ENCODE data around the gene ARHGAP6. TPM values are rescaled to one million over a fixed set of nuclear protein-coding genes. Genes with fewer than 3 reads are reported as not detected.

ARHGAP6 gene
- total and polyA plus RNA-seq, 4 donors, result 5.1 to 19.5 (median 12.9) TPM

DNA sequence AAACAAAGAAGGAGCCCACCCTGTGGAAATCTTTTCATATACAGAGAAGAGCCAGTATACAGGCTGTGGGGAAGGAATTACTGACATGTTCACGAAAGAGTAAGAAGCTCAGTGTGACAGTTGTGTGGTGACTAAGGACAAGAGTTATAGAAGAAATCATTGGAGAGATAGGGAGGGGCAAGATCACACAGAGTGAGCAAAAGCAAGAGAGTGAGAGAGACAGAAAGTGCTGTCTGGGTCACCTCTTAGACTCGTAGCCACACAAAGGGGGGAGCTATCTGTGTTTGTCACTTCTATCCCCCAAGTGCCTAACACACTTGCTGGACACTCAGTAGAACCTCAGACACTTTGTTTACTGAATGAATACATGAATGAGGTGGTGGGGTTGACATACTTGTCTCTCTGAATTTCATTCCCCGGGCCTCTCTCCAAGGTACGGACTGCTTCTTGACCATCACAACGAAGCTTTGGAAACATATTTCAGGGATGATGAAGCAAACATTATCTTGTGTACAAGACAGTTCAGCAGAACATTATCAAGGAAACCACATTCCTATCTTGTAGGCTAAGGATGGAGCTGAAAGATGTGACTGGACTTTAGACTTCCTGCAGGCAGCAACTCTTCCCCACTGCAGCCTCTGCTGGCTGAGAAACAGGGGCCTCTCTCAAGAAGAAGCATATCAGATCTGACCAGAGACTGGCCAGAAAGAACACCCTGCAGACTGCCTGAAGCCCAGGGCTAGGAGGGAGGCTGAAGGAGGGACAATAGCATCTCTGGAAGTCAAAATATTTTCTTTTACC is 204.3 kb downstream of the ARHGAP6 start:
- peak; percentile 57 for ATAC-seq (ENCODE audit: low FRiP score)
- Histone ChIP-seq H3K9me3 (ENCODE audit: control insufficient read depth, low read length) (no peaks in the 10 kb centered on the region), H3K27ac (ENCODE audit: low read depth in 1 of 2, low read length in 2 of 2) (peak overlapping the region; percentile 20 to 74), H3K36me3 (ENCODE audit: control insufficient read depth in 1 of 2, insufficient read depth in 2 of 2, low read length in 1 of 2) (no peaks in the 10 kb centered on the region), H3K4me1 (ENCODE audit: control insufficient read depth in 1 of 2, insufficient read depth in 2 of 2, low read length in 2 of 2) (peaks cover 0 to 3% of the 10 kb centered on the region in 2 donors), H3K4me3 (ENCODE audit: low read length in 2 of 2) (no peak overlapping the region), H3K27me3 (ENCODE audit: control insufficient read depth in 1 of 2, insufficient read depth in 2 of 2, low read length in 1 of 2) (no peaks in the 10 kb centered on the region)
- intact Hi-C loops (cut with DNase I), result loop anchor here in 1 of 2 donors (2.0 kb wide), 1 partner anchor 21 kb away; no protein-coding TSS in a partner anchor
- WGBS, 2 donors, result 41 to 52% methylated on average over 5 of the region's 5 CpGs
- no peak for DNase-seq

DNA sequence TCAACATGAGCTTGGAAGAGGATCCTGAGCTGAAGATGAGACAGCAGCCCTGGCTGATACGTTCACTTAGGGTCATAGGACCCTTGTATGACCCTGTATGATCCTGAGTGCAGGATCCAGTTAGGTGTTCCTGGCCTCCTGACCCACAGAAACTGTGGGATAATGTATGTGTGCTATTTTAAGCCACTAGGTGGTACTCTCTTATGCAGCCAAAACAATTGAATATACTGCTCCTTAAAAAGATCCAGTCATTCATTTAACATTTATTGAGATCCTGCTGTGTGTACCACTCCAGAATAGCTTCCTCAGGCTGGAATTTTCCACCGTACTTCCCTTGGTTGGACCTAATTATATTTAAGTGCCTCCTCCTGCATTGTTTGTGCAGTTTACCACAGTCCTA is 205.4 kb downstream of the ARHGAP6 start:
- H3K27ac ChIP-seq (ENCODE audit: low read depth in 1 of 2, low read length in 2 of 2), result no peak overlapping the region
- no peak for DNase-seq
- ATAC-seq (ENCODE audit: low FRiP score), result no peak
- no peaks in the 10 kb centered on the region for H3K9me3 ChIP-seq (ENCODE audit: control insufficient read depth, low read length)
- H3K36me3 ChIP-seq (ENCODE audit: control insufficient read depth in 1 of 2, insufficient read depth in 2 of 2, low read length in 1 of 2), result no peaks in the 10 kb centered on the region
- WGBS, 2 donors, result 72 to 80% methylated on average over 2 of the region's 2 CpGs
- H3K4me3 ChIP-seq (ENCODE audit: low read length in 2 of 2), result no peak overlapping the region
- intact Hi-C loops (cut with DNase I), result loop anchor here in 1 of 2 donors (2.0 kb wide), 1 partner anchor 20 kb away; no protein-coding TSS in a partner anchor
- no peaks in the 10 kb centered on the region for H3K27me3 ChIP-seq (ENCODE audit: control insufficient read depth in 1 of 2, insufficient read depth in 2 of 2, low read length in 1 of 2)
- H3K4me1 ChIP-seq (ENCODE audit: control insufficient read depth in 1 of 2, insufficient read depth in 2 of 2, low read length in 2 of 2), result peaks cover 0 to 3% of the 10 kb centered on the region in 2 donors

DNA sequence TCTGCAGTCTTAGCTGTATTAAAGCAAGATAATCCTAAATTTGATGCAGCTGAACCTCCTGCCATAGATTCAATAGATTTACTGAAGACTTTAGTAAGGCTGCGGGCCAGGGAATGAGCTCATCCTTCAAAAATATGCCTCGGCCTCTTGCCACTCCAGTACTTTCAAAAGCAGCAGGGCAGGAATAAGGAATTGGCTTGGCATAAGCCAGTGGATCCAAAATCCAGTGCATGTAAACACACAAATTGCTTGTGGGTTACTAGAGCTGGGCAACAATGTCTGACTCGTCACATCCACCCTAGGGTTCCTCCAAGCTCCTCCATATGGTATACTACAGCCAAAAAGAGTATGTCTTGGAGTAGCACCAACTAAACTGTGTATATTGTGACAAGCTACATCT is 207.6 kb downstream of the ARHGAP6 start:
- H3K27ac ChIP-seq (ENCODE audit: low read depth in 1 of 2, low read length in 2 of 2), result no peak overlapping the region
- no peaks in the 10 kb centered on the region for H3K9me3 ChIP-seq (ENCODE audit: control insufficient read depth, low read length)
- ATAC-seq (ENCODE audit: low FRiP score), result peak; percentile 49
- H3K4me1 ChIP-seq (ENCODE audit: control insufficient read depth in 1 of 2, insufficient read depth in 2 of 2, low read length in 2 of 2), result peaks cover 0 to 3% of the 10 kb centered on the region in 2 donors
- DNase-seq, result no peak
- H3K36me3 ChIP-seq (ENCODE audit: control insufficient read depth in 1 of 2, insufficient read depth in 2 of 2, low read length in 1 of 2), result no peaks in the 10 kb centered on the region
- 12 to 18% methylated on average over 3 of the region's 3 CpGs for WGBS, 2 donors
- no peaks in the 10 kb centered on the region for H3K27me3 ChIP-seq (ENCODE audit: control insufficient read depth in 1 of 2, insufficient read depth in 2 of 2, low read length in 1 of 2)
- H3K4me3 ChIP-seq (ENCODE audit: low read length in 2 of 2), result no peak overlapping the region
- intact Hi-C loops (cut with DNase I), result no loop called here

DNA sequence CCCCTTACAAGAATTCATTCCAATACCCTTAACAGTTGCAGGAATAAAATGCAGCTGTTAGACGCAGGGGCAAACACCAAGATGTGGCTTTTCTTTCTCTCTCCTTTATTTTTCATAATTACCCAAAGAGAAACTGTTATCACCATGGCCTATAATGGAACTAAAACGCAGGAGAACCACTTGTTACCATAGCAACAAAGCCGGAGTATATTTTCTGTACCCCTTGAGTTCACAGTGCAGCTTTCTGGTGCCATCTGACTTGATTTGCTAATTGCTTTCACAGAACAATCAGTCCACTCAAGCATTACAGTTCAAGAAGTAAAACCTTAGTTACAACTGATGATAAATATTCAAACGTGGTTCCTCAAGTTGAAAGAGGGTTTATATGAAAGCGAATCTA is 214.6 kb downstream of the ARHGAP6 start:
- Histone ChIP-seq H3K9me3 (ENCODE audit: control insufficient read depth, low read length) (no peaks in the 10 kb centered on the region), H3K36me3 (ENCODE audit: control insufficient read depth in 1 of 2, insufficient read depth in 2 of 2, low read length in 1 of 2) (no peaks in the 10 kb centered on the region), H3K4me1 (ENCODE audit: control insufficient read depth in 1 of 2, insufficient read depth in 2 of 2, low read length in 2 of 2) (no peaks in the 10 kb centered on the region), H3K4me3 (ENCODE audit: low read length in 2 of 2) (no peak overlapping the region), H3K27ac (ENCODE audit: low read depth in 1 of 2, low read length in 2 of 2) (no peak overlapping the region), H3K27me3 (ENCODE audit: control insufficient read depth in 1 of 2, insufficient read depth in 2 of 2, low read length in 1 of 2) (no peaks in the 10 kb centered on the region)
- ATAC-seq (ENCODE audit: low FRiP score) (no peak), DNase-seq (no peak)
- WGBS, 2 donors, result 59 to 82% methylated on average over 5 of the region's 5 CpGs
- intact Hi-C loops (cut with DNase I), result no loop called here

DNA sequence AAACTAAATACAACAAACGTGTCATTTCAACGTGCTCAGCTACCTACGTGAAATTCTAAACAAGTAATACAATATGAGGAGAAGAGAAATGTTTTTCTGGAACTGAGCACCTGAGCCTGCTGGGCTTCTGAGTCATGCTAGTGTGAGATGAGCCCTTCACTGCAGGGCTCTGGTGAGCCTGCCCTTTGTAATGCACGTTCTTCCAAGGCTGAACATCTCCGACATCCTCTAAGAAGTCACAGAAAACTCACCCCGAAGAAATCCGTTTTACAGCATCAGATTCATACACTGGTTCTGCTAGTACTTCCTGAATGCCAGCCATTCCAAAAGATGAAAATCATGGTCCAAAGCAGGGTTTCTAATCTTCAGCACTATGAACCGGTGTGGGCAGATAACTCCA is 215.4 kb downstream of the ARHGAP6 start:
- Histone ChIP-seq H3K9me3 (ENCODE audit: control insufficient read depth, low read length) (no peaks in the 10 kb centered on the region), H3K4me3 (ENCODE audit: low read length in 2 of 2) (no peak overlapping the region), H3K4me1 (ENCODE audit: control insufficient read depth in 1 of 2, insufficient read depth in 2 of 2, low read length in 2 of 2) (no peaks in the 10 kb centered on the region), H3K36me3 (ENCODE audit: control insufficient read depth in 1 of 2, insufficient read depth in 2 of 2, low read length in 1 of 2) (no peaks in the 10 kb centered on the region), H3K27ac (ENCODE audit: low read depth in 1 of 2, low read length in 2 of 2) (no peak overlapping the region), H3K27me3 (ENCODE audit: control insufficient read depth in 1 of 2, insufficient read depth in 2 of 2, low read length in 1 of 2) (no peaks in the 10 kb centered on the region)
- DNase-seq (no peak), ATAC-seq (ENCODE audit: low FRiP score) (no peak)
- intact Hi-C loops (cut with DNase I), result no loop called here
- WGBS, 2 donors, result 12 to 39% methylated on average over 8 of the region's 8 CpGs

DNA sequence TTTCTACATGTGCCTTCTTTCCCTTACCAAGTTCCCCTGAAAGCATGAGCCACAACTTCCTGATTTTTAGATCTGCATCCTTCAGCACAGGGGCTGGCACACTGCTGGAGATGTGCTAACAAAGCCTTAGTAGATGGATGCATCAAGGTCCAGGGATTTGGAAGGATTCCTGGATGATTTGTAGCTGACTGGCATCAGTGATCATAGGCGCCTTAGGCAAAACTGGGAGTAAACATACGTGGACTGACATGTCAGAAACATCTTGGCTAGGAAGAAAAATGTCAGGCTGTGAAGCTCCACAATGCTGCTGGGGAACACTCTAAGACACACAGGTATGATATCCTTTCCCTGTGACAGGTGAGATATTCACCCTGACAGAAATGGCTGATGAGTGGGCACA is 216.1 kb downstream of the ARHGAP6 start:
- Histone ChIP-seq H3K27ac (ENCODE audit: low read depth in 1 of 2, low read length in 2 of 2) (no peak overlapping the region), H3K9me3 (ENCODE audit: control insufficient read depth, low read length) (no peaks in the 10 kb centered on the region), H3K4me3 (ENCODE audit: low read length in 2 of 2) (no peak overlapping the region), H3K36me3 (ENCODE audit: control insufficient read depth in 1 of 2, insufficient read depth in 2 of 2, low read length in 1 of 2) (no peaks in the 10 kb centered on the region), H3K27me3 (ENCODE audit: control insufficient read depth in 1 of 2, insufficient read depth in 2 of 2, low read length in 1 of 2) (no peaks in the 10 kb centered on the region), H3K4me1 (ENCODE audit: control insufficient read depth in 1 of 2, insufficient read depth in 2 of 2, low read length in 2 of 2) (peaks cover 0 to 3% of the 10 kb centered on the region in 2 donors)
- ATAC-seq (ENCODE audit: low FRiP score) (no peak), DNase-seq (no peak)
- intact Hi-C loops (cut with DNase I), result no loop called here
- WGBS, 2 donors, result 60 to 75% methylated on average over 2 of the region's 2 CpGs

DNA sequence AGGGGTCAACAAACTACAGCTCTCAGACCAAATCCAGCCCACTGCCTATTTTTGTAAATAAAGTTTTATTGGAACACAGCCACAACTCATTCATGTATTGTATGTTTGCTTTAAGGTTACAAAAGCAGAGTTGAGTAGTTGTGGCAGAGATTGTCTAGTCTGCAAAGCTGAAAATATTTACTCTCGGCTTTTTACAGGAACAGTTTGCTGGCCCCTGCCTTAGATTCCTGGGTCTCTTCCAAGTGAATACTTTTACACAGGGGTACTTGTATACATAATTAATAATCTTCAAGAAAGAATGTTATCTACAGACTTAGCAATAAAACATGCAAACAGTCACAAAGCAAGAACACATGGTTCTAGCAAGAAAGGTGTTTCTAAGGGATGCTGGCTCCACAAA is 218.3 kb downstream of the ARHGAP6 start:
- no peak for ATAC-seq (ENCODE audit: low FRiP score)
- intact Hi-C loops (cut with DNase I), result no loop called here
- no peaks in the 10 kb centered on the region for H3K9me3 ChIP-seq (ENCODE audit: control insufficient read depth, low read length)
- H3K27ac ChIP-seq (ENCODE audit: low read depth in 1 of 2, low read length in 2 of 2), result peak overlapping the region in 1 of 2 donors; percentile 67
- DNase-seq, result no peak
- peaks cover 0 to 3% of the 10 kb centered on the region in 2 donors for H3K4me1 ChIP-seq (ENCODE audit: control insufficient read depth in 1 of 2, insufficient read depth in 2 of 2, low read length in 2 of 2)
- H3K36me3 ChIP-seq (ENCODE audit: control insufficient read depth in 1 of 2, insufficient read depth in 2 of 2, low read length in 1 of 2), result no peaks in the 10 kb centered on the region
- H3K27me3 ChIP-seq (ENCODE audit: control insufficient read depth in 1 of 2, insufficient read depth in 2 of 2, low read length in 1 of 2), result no peaks in the 10 kb centered on the region
- H3K4me3 ChIP-seq (ENCODE audit: low read length in 2 of 2), result no peak overlapping the region
- 5 to 34% methylated on average over 1 of the region's 1 CpG for WGBS, 2 donors

DNA sequence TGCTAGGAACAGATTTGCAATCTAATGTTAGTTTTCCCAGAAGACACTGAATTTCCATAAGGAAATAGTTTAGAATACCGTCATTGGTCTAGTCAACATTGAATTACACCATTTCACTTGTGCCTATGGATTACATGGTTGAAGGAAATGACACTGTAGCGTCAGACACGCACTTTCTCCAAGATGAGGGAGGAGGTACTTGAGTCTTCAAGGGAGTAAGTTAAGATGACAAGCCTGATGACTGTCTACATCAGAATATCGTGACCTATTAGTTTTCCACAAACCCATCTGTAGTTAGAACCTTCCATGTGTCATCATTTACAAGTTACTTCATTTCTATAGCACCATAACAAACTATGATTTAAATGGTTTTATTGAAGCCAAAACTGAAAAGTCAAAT is 218.8 kb downstream of the ARHGAP6 start:
- peaks cover 0 to 3% of the 10 kb centered on the region in 2 donors for H3K4me1 ChIP-seq (ENCODE audit: control insufficient read depth in 1 of 2, insufficient read depth in 2 of 2, low read length in 2 of 2)
- H3K4me3 ChIP-seq (ENCODE audit: low read length in 2 of 2), result no peak overlapping the region
- intact Hi-C loops (cut with DNase I), result no loop called here
- no peaks in the 10 kb centered on the region for H3K27me3 ChIP-seq (ENCODE audit: control insufficient read depth in 1 of 2, insufficient read depth in 2 of 2, low read length in 1 of 2)
- no peak for ATAC-seq (ENCODE audit: low FRiP score)
- no peaks in the 10 kb centered on the region for H3K36me3 ChIP-seq (ENCODE audit: control insufficient read depth in 1 of 2, insufficient read depth in 2 of 2, low read length in 1 of 2)
- 57 to 65% methylated on average over 4 of the region's 4 CpGs for WGBS, 2 donors
- H3K9me3 ChIP-seq (ENCODE audit: control insufficient read depth, low read length), result no peaks in the 10 kb centered on the region
- peak overlapping the region in 1 of 2 donors; percentile 67 for H3K27ac ChIP-seq (ENCODE audit: low read depth in 1 of 2, low read length in 2 of 2)
- no peak for DNase-seq

DNA sequence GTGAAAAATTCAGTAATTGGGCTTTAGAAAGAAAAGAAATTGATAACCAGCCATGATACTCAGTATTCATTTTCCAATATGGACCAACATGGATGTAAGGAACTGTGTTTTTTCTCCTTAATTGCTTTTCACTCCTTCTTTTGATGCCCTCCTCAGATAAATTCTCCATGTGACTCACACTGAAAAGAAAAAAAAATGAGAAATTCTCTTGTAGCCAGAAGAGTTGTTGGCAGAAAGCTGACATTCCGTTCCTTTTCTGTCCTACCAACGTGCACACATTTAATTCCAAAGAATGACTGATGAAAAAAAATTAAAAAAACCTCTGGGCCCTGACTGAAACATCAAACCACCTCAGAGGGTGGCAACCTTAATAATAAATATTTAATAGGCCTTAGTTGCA is 219.4 kb downstream of the ARHGAP6 start:
- DNase-seq (no peak), ATAC-seq (ENCODE audit: low FRiP score) (peak; percentile 34)
- no peak overlapping the region for H3K4me3 ChIP-seq (ENCODE audit: low read length in 2 of 2)
- H3K27ac ChIP-seq (ENCODE audit: low read depth in 1 of 2, low read length in 2 of 2), result peak overlapping the region in 1 of 2 donors; percentile 67
- intact Hi-C loops (cut with DNase I), result no loop called here
- no peaks in the 10 kb centered on the region for H3K27me3 ChIP-seq (ENCODE audit: control insufficient read depth in 1 of 2, insufficient read depth in 2 of 2, low read length in 1 of 2)
- H3K9me3 ChIP-seq (ENCODE audit: control insufficient read depth, low read length), result no peaks in the 10 kb centered on the region
- WGBS, 2 donors, result 3 to 8% methylated on average over 2 of the region's 2 CpGs
- H3K36me3 ChIP-seq (ENCODE audit: control insufficient read depth in 1 of 2, insufficient read depth in 2 of 2, low read length in 1 of 2), result no peaks in the 10 kb centered on the region
- peaks cover 0 to 3% of the 10 kb centered on the region in 2 donors for H3K4me1 ChIP-seq (ENCODE audit: control insufficient read depth in 1 of 2, insufficient read depth in 2 of 2, low read length in 2 of 2)
